Endodermal cell (in vitro differentiated cells): ENCODE results near the gene INTS1. TPM values are rescaled to one million over a fixed set of nuclear protein-coding genes. Genes with fewer than 3 reads are reported as not detected.

Experiments used
- DNase-seq: peaks from one replicate; pipeline ENCODE4 v3.0.0-alpha.2; 2017
- H3K27ac ChIP-seq: 2 replicates; pipeline ENCODE4 v1.5.1; 2013; ENCODE audit warnings: mild to moderate bottlenecking, low read depth, low read length, moderate library complexity
- H3K27me3 ChIP-seq: 2 replicates; pipeline ENCODE4 v1.6.1; 2013; ENCODE audit warnings: mild to moderate bottlenecking, low read length, moderate library complexity; ENCODE audit not compliant: insufficient read depth, control insufficient read depth, poor library complexity, severe bottlenecking
- H3K36me3 ChIP-seq: 2 replicates; pipeline ENCODE4 v1.7.0; 2013; ENCODE audit warnings: mild to moderate bottlenecking, low read length, moderate library complexity; ENCODE audit not compliant: control insufficient read depth, insufficient read depth
- H3K4me1 ChIP-seq: one replicate; pipeline ENCODE4 v1.7.0; 2013; ENCODE audit warnings: low read length; ENCODE audit not compliant: control insufficient read depth, insufficient read depth
- H3K4me3 ChIP-seq: 2 replicates; pipeline ENCODE4 v1.5.1; 2013; ENCODE audit warnings: mild to moderate bottlenecking, low read length, moderate library complexity
- H3K9ac ChIP-seq: 2 replicates; pipeline ENCODE4 v1.6.1; 2013; ENCODE audit warnings: mild to moderate bottlenecking, low read length, moderate library complexity; ENCODE audit not compliant: poor library complexity, severe bottlenecking; ENCODE audit errors: extremely low read depth
- H3K9me3 ChIP-seq: 2 replicates; pipeline ENCODE4 v1.6.1; 2013; ENCODE audit warnings: mild to moderate bottlenecking, low read length, moderate library complexity; ENCODE audit not compliant: control insufficient read depth
- H3K27ac Mint-ChIP-seq: 2 replicates; pipeline ENCODE4 v1.8.0; 2020; ENCODE audit warnings: mixed read lengths
- H3K27me3 Mint-ChIP-seq: 2 replicates; pipeline ENCODE4 v1.8.0; 2021; ENCODE audit warnings: mild to moderate bottlenecking, mixed read lengths; ENCODE audit not compliant: insufficient read depth
- H3K36me3 Mint-ChIP-seq: 2 replicates; pipeline ENCODE4 v1.8.0; 2020; ENCODE audit warnings: low read depth, mixed read lengths
- H3K4me1 Mint-ChIP-seq: 2 replicates; pipeline ENCODE4 v1.8.0; 2020; ENCODE audit warnings: mixed read lengths
- H3K4me3 Mint-ChIP-seq: 2 replicates; pipeline ENCODE4 v1.8.0; 2020; ENCODE audit warnings: mild to moderate bottlenecking, moderate library complexity, mixed read lengths
- H3K9me3 Mint-ChIP-seq: 2 replicates; pipeline ENCODE4 v1.8.0; 2020; ENCODE audit warnings: mild to moderate bottlenecking, mixed read lengths
- CTCF ChIP-seq: fragments of 200-600 bp; sonication (generic); conservative IDR thresholded peaks from 2 replicates; pipeline ENCODE4 v1.5.0; 2021; ENCODE audit warnings: antibody characterized with exemption, mild to moderate bottlenecking
- WGBS, 2 experiments: methylation state at CpG; one replicate each; pipeline versions ENCODE4 v1.1.5 to v1.1.7; 2013; ENCODE audit warnings: missing lambda C conversion rate in 2 of 2, mixed read lengths in 1 of 2; ENCODE audit not compliant: insufficient coverage in 1 of 2, insufficient read length in 1 of 2; 5-methylcytosine and 5-hydroxymethylcytosine counted together
- total RNA-seq, 2 donors: library from RNA; stranded (reverse); fragmentation: NEBNext Ultra II Directional in 1 of 2; extraction: Animal tissue kit (Norgen Biotek cat#: 25700) in 1 of 2; gene quantifications; 2 replicates in 1 of 2; 3 replicates in 1 of 2; pipeline ENCODE4 v1.2.1, GENCODE V29; 2021

Gene INTS1
- total RNA-seq, 2 donors from 2014 or later: 145 to 178 TPM

GRCh38 chr7:1422512-1423263 is 81.5 kb downstream of the INTS1 start:
- H3K27me3 Mint-ChIP-seq: peaks cover 3% of the 10 kb centered on the region
- Histone ChIP-seq H3K4me3 (no peak overlapping the region), H3K36me3 (no peaks in the 10 kb centered on the region), H3K27ac (no peak overlapping the region), H3K4me1 (no peaks in the 10 kb centered on the region), H3K9ac (no peak overlapping the region), H3K9me3 (no peaks in the 10 kb centered on the region), H3K27me3 (no peaks in the 10 kb centered on the region)
- H3K9me3 Mint-ChIP-seq: no peaks in the 10 kb centered on the region
- 59 to 89% methylated on average over 9 to 24 of the region's 24 CpGs for WGBS, 2 experiments
- H3K36me3 Mint-ChIP-seq: no peaks in the 10 kb centered on the region
- no peak for DNase-seq
- no peak for TF ChIP-seq CTCF
- no peaks in the 10 kb centered on the region for H3K4me1 Mint-ChIP-seq
- no peak overlapping the region for H3K27ac Mint-ChIP-seq
- no peak overlapping the region for H3K4me3 Mint-ChIP-seq

GRCh38 chr7:1421946-1422345 is 82.2 kb downstream of the INTS1 start:
- no peak for DNase-seq
- no peaks in the 10 kb centered on the region for H3K36me3 ChIP-seq
- no peak for TF ChIP-seq CTCF
- no peaks in the 10 kb centered on the region for H3K4me1 ChIP-seq
- no peaks in the 10 kb centered on the region for H3K9me3 ChIP-seq
- no peak overlapping the region for H3K9ac ChIP-seq
- no peak overlapping the region for H3K27ac ChIP-seq
- H3K4me1 Mint-ChIP-seq: no peaks in the 10 kb centered on the region
- 90 to 95% methylated on average over 6 to 8 of the region's 8 CpGs for WGBS, 2 experiments
- H3K27me3 ChIP-seq: peaks cover 6% of the 10 kb centered on the region
- peaks cover 8% of the 10 kb centered on the region for H3K27me3 Mint-ChIP-seq
- no peaks in the 10 kb centered on the region for H3K9me3 Mint-ChIP-seq
- H3K4me3 Mint-ChIP-seq: no peak overlapping the region
- no peaks in the 10 kb centered on the region for H3K36me3 Mint-ChIP-seq
- H3K27ac Mint-ChIP-seq: no peak overlapping the region
- no peak overlapping the region for H3K4me3 ChIP-seq

- 92 to 94% methylated on average over 35 to 41 of the region's 41 CpGs for WGBS, 2 experiments
- Mint-ChIP-seq H3K36me3 (no peaks in the 10 kb centered on the region), H3K9me3 (no peaks in the 10 kb centered on the region), H3K4me3 (no peak overlapping the region), H3K27ac (no peak overlapping the region), H3K4me1 (no peaks in the 10 kb centered on the region), H3K27me3 (peaks cover 11% of the 10 kb centered on the region)
- no peak for TF ChIP-seq CTCF
- Histone ChIP-seq H3K9me3 (no peaks in the 10 kb centered on the region), H3K4me3 (no peak overlapping the region), H3K36me3 (no peaks in the 10 kb centered on the region), H3K9ac (no peak overlapping the region), H3K4me1 (no peaks in the 10 kb centered on the region), H3K27me3 (peaks cover 6% of the 10 kb centered on the region), H3K27ac (no peak overlapping the region)
- no peak for DNase-seq
Observed at GRCh38 chr7:1421020-1421790, 83.0 kb downstream of the INTS1 start.

Other genes starting within 250 kb of the INTS1 start
- 10 to 100 TPM; 19.4 to 24.8 TPM for gene MICALL2, start 44.9 kb downstream of the INTS1 start, total RNA-seq
- gene MAFK, start 26.3 kb upstream of the INTS1 start, total RNA-seq: 10 to 100 TPM in 1 of 2 donors, 1 to 10 TPM in 1; 7.7 to 10.7 TPM
- gene TMEM184A, start 51.8 kb upstream of the INTS1 start, total RNA-seq: 1 to 10 TPM; 4.6 to 5.1 TPM
- gene PSMG3, start 65.6 kb upstream of the INTS1 start, total RNA-seq: 10 to 100 TPM; 30.1 to 44.3 TPM
- gene ELFN1, start 165.9 kb upstream of the INTS1 start, total RNA-seq: 1 to 10 TPM; 2.1 to 5.0 TPM